ENCODE measurements around the gene APOC4. TPM values are rescaled to one million over a fixed set of nuclear protein-coding genes. Genes with fewer than 3 reads are reported as not detected.
A peak's percentile ranks its signal among the peaks of the same experiment; 100 is the strongest.
"Not testable (repeated sequence)": the region's sequence is repeated elsewhere in the genome, so short reads cannot be mapped to it uniquely, and the experiment has no call there.

APOC4 gene
- total RNA-seq, 2 experiments from 2014 or later = not detected

DNA sequence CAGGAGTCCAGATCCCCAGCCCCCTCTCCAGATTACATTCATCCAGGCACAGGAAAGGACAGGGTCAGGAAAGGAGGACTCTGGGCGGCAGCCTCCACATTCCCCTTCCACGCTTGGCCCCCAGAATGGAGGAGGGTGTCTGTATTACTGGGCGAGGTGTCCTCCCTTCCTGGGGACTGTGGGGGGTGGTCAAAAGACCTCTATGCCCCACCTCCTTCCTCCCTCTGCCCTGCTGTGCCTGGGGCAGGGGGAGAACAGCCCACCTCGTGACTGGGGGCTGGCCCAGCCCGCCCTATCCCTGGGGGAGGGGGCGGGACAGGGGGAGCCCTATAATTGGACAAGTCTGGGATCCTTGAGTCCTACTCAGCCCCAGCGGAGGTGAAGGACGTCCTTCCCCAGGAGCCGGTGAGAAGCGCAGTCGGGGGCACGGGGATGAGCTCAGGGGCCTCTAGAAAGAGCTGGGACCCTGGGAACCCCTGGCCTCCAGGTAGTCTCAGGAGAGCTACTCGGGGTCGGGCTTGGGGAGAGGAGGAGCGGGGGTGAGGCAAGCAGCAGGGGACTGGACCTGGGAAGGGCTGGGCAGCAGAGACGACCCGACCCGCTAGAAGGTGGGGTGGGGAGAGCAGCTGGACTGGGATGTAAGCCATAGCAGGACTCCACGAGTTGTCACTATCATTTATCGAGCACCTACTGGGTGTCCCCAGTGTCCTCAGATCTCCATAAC lies 36.4 kb upstream of the APOC4 start, which contains the start of gene APOE:
APOE (plus strand) TSS at position 360 of the 724 bp plus-strand sequence. CDS start 829 bp downstream, outside the sequence.
- H3K36me3 Mint-ChIP-seq (ENCODE audit: low read depth) = peaks cover 7% of the 10 kb centered on the region
- H3K9me3 Mint-ChIP-seq = no peaks in the 10 kb centered on the region
- peaks cover 15% of the 10 kb centered on the region for H3K4me1 Mint-ChIP-seq (ENCODE audit: low read depth)
- no peak within 1 kb of the TSS for H3K27ac Mint-ChIP-seq
- no peak within 1 kb of the TSS for H3K4me3 Mint-ChIP-seq
- H3K27me3 Mint-ChIP-seq (ENCODE audit: low read depth) = peaks cover 22% of the 10 kb centered on the region
- CTCF ChIA-PET = interaction anchor here (0.6 to 2.3 kb wide), 4 partner anchors 47 to 230 kb away, joined by 3 to 18 read pairs (median 6); partner anchors contain the start of gene CLPTM1
- no peak for DNase-seq
- intact Hi-C loops (cut with micrococcal nuclease) = loop anchor here (10.0 kb wide), 1 partner anchor 429 kb away; no protein-coding TSS in a partner anchor

DNA sequence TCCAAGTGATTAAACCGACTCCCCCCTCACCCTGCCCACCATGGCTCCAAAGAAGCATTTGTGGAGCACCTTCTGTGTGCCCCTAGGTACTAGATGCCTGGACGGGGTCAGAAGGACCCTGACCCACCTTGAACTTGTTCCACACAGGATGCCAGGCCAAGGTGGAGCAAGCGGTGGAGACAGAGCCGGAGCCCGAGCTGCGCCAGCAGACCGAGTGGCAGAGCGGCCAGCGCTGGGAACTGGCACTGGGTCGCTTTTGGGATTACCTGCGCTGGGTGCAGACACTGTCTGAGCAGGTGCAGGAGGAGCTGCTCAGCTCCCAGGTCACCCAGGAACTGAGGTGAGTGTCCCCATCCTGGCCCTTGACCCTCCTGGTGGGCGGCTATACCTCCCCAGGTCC lies 34.4 kb upstream of the APOC4 start:
- intact Hi-C loops (cut with micrococcal nuclease) = loop anchor here (10.0 kb wide), 1 partner anchor 427 kb away; no protein-coding TSS in a partner anchor
- Mint-ChIP-seq H3K36me3 (ENCODE audit: low read depth) (peaks cover 3% of the 10 kb centered on the region), H3K4me3 (no peak overlapping the region), H3K27ac (no peak overlapping the region), H3K9me3 (no peaks in the 10 kb centered on the region), H3K4me1 (ENCODE audit: low read depth) (peaks cover 13% of the 10 kb centered on the region), H3K27me3 (ENCODE audit: low read depth) (peaks cover 34% of the 10 kb centered on the region)
- DNase-seq = no peak
- CTCF ChIA-PET = interaction anchor here (1.0 to 1.1 kb wide), 2 partner anchors 16 to 46 kb away, joined by 3 read pairs; no protein-coding TSS in a partner anchor

DNA sequence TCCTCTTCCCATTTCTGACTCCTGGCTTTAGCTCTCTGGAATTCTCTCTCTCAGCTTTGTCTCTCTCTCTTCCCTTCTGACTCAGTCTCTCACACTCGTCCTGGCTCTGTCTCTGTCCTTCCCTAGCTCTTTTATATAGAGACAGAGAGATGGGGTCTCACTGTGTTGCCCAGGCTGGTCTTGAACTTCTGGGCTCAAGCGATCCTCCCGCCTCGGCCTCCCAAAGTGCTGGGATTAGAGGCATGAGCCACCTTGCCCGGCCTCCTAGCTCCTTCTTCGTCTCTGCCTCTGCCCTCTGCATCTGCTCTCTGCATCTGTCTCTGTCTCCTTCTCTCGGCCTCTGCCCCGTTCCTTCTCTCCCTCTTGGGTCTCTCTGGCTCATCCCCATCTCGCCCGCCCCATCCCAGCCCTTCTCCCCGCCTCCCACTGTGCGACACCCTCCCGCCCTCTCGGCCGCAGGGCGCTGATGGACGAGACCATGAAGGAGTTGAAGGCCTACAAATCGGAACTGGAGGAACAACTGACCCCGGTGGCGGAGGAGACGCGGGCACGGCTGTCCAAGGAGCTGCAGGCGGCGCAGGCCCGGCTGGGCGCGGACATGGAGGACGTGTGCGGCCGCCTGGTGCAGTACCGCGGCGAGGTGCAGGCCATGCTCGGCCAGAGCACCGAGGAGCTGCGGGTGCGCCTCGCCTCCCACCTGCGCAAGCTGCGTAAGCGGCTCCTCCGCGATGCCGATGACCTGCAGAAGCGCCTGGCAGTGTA lies 33.8 kb upstream of the APOC4 start:
- Mint-ChIP-seq H3K4me3 (no peak overlapping the region), H3K9me3 (no peaks in the 10 kb centered on the region), H3K27ac (no peak overlapping the region), H3K4me1 (ENCODE audit: low read depth) (peaks cover 12% of the 10 kb centered on the region), H3K27me3 (ENCODE audit: low read depth) (peaks cover 39% of the 10 kb centered on the region), H3K36me3 (ENCODE audit: low read depth) (peaks cover 2% of the 10 kb centered on the region)
- intact Hi-C loops (cut with micrococcal nuclease) = loop anchor here (10.0 kb wide), 1 partner anchor 427 kb away; no protein-coding TSS in a partner anchor
- CTCF ChIA-PET = interaction anchor here (1.0 to 1.1 kb wide), 2 partner anchors 16 to 45 kb away, joined by 3 read pairs; no protein-coding TSS in a partner anchor
- DNase-seq = no peak

DNA sequence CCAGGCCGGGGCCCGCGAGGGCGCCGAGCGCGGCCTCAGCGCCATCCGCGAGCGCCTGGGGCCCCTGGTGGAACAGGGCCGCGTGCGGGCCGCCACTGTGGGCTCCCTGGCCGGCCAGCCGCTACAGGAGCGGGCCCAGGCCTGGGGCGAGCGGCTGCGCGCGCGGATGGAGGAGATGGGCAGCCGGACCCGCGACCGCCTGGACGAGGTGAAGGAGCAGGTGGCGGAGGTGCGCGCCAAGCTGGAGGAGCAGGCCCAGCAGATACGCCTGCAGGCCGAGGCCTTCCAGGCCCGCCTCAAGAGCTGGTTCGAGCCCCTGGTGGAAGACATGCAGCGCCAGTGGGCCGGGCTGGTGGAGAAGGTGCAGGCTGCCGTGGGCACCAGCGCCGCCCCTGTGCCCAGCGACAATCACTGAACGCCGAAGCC lies 33.2 kb upstream of the APOC4 start:
- Mint-ChIP-seq H3K9me3 (no peaks in the 10 kb centered on the region), H3K36me3 (ENCODE audit: low read depth) (no peaks in the 10 kb centered on the region), H3K27me3 (ENCODE audit: low read depth) (peaks cover 43% of the 10 kb centered on the region), H3K4me3 (no peak overlapping the region), H3K27ac (no peak overlapping the region), H3K4me1 (ENCODE audit: low read depth) (peaks cover 10% of the 10 kb centered on the region)
- DNase-seq = no peak
- intact Hi-C loops (cut with micrococcal nuclease) = loop anchor here (10.0 kb wide), 1 partner anchor 426 kb away; no protein-coding TSS in a partner anchor
- CTCF ChIA-PET = no interaction called here

DNA sequence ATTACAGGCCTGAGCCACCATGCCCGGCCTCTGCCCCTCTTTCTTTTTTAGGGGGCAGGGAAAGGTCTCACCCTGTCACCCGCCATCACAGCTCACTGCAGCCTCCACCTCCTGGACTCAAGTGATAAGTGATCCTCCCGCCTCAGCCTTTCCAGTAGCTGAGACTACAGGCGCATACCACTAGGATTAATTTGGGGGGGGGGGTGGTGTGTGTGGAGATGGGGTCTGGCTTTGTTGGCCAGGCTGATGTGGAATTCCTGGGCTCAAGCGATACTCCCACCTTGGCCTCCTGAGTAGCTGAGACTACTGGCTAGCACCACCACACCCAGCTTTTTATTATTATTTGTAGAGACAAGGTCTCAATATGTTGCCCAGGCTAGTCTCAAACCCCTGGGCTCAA lies 32.3 kb upstream of the APOC4 start:
- Mint-ChIP-seq H3K27ac (no peak overlapping the region), H3K27me3 (ENCODE audit: low read depth) (peaks cover 50% of the 10 kb centered on the region), H3K4me1 (ENCODE audit: low read depth) (peaks cover 17% of the 10 kb centered on the region), H3K4me3 (no peak overlapping the region), H3K9me3 (no peaks in the 10 kb centered on the region), H3K36me3 (ENCODE audit: low read depth) (no peaks in the 10 kb centered on the region)
- CTCF ChIA-PET = interaction anchor here (0.6 to 0.7 kb wide), 2 partner anchors 31 to 92 kb away, joined by 3 read pairs; no protein-coding TSS in a partner anchor
- no peak for DNase-seq
- intact Hi-C loops (cut with micrococcal nuclease) = loop anchor here (10.0 kb wide), 1 partner anchor 425 kb away; no protein-coding TSS in a partner anchor

DNA sequence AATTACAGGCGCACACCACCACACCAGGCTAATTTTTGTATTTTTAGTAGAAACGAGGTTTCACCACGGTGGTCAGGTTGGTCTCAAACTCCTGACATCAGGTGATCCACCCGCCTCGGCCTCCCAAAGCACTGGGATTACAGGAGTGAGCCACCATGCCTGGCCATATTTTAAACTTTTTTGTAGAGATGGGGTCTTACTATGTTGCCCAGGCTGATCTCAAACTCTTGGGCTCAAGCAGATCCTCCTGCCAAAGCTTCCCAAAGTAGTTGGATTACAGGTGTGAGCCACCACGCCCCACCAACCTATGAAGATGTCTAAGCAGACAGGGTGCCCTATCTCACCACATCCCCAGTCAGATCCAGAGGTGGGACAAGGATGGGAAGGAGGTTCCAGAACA lies 30.1 kb upstream of the APOC4 start:
- Mint-ChIP-seq H3K4me1 (ENCODE audit: low read depth) (peaks cover 10% of the 10 kb centered on the region), H3K27me3 (ENCODE audit: low read depth) (peaks cover 37% of the 10 kb centered on the region)
- CTCF ChIA-PET = interaction anchor here (1.1 to 2.1 kb wide), 2 partner anchors 40 to 43 kb away, joined by 3 to 9 read pairs; partner anchors contain the start of gene CLPTM1
- H3K36me3 Mint-ChIP-seq (ENCODE audit: low read depth); H3K4me3 Mint-ChIP-seq; H3K27ac Mint-ChIP-seq; H3K9me3 Mint-ChIP-seq; DNase-seq; intact Hi-C loops (cut with micrococcal nuclease): not testable (repeated sequence)

DNA sequence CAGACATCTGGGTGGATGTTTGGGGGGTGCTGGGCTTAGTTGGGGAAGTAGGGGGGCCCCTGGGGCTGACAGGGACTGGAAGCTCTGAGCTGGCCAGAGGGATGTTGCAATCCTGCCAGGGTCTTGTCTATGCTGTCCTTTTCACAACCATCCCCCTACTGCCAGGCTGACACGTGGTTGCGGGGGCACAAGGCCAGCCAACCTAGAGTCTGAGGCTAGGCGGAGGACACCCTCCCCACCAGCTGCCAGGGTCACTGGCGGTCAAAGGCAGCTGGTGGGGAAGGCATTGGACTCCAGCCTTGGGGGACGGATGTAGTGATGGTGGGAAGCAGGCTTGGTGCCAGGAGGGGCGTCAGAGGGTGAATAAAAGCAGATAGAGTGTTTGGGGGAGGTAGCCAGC lies 29.2 kb upstream of the APOC4 start:
- H3K27ac Mint-ChIP-seq = no peak overlapping the region
- CTCF ChIA-PET = no interaction called here
- no peaks in the 10 kb centered on the region for H3K36me3 Mint-ChIP-seq (ENCODE audit: low read depth)
- H3K4me3 Mint-ChIP-seq = no peak overlapping the region
- H3K27me3 Mint-ChIP-seq (ENCODE audit: low read depth) = peaks cover 33% of the 10 kb centered on the region
- no peak for DNase-seq
- peaks cover 9% of the 10 kb centered on the region for H3K4me1 Mint-ChIP-seq (ENCODE audit: low read depth)
- intact Hi-C loops (cut with micrococcal nuclease) = no loop called here
- no peaks in the 10 kb centered on the region for H3K9me3 Mint-ChIP-seq

DNA sequence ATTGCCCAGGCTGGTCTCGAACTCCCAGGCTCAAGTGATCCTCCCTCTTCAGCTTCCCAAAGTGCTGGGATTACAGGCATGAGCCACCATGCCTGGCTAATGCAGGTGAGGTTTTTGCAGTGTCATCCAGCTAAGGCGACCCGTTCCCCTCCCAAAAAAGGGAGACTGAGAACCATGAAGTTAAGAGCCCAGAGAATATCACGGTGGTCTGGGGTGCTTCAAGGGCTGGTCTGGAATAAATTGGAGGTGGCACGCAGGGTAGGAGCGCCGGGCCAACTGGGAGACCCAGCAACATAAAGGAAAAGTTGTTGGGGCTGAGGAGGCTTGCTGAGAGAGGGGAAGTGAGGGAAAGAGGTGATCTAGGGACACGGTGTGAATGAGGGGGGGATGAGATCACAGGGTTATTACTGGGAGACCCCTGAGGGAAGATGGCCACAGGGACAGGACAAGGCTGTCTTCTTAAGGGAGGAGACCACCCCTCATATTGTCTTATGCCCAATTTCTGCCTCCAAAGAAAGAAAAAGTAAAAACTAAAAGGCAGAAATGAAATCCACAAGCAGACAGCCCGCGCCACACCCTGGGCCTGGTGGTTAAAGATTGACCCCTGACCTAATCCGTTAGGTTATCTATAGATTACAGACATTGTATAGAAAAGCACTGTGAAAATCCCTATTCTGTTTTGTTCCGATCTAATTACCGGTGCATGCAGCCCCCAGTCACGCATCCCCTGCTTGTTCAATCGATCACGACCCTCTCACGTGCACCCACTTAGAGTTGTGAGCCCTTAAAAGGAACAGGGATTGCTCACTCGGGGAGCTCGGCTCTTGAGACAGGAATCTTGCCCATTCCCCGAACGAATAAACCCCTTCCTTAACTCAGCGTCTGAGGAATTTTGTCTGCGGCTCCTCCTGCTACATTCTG lies 28.3 kb upstream of the APOC4 start:
- H3K4me3 Mint-ChIP-seq = peak overlapping the region; percentile 91
- intact Hi-C loops (cut with micrococcal nuclease) = loop anchor here (2.0 kb wide), 1 partner anchor 23 kb away; the partner anchor contains the start of gene TOMM40

DNA sequence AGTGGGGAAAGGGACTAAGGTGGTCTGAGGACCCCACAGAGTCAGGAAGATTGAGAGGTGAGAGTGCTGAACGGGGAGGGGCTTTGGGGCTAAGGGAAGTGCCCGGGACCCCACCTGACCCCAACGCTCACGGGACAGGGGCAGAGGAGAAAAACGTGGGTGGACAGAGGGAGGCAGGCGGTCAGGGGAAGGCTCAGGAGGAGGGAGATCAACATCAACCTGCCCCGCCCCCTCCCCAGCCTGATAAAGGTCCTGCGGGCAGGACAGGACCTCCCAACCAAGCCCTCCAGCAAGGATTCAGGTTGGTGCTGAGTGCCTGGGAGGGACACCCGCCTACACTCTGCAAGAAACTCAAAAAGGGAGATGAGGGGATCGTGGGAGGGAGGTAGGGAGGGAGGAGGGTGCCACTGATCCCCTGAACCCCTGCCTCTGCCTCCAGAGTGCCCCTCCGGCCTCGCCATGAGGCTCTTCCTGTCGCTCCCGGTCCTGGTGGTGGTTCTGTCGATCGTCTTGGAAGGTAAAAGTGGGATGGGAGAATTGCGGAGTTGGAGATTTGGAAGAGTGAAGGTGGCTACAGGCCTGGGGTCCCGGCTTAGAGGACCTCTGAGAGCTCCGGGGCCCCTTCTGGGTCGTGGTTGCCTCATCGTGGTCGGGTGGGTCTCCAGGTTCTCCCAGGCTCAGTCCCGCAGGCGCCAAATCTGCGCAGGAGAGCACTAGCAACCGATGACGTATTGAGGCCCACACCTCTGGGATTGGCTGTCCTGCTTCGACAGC lies 27.4 kb upstream of the APOC4 start, which contains the start of gene APOC1:
APOC1 (plus strand) TSS at position 176 of the 774 bp plus-strand sequence; CDS start at position 460, 284 bp downstream.
- Mint-ChIP-seq H3K27me3 (ENCODE audit: low read depth) (peaks cover 30% of the 10 kb centered on the region), H3K4me3 (peak within 1 kb of the TSS; percentile 91), H3K27ac (peak within 1 kb of the TSS; percentile 46)
- H3K9me3 Mint-ChIP-seq; H3K36me3 Mint-ChIP-seq (ENCODE audit: low read depth); H3K4me1 Mint-ChIP-seq (ENCODE audit: low read depth): not testable (repeated sequence)
- intact Hi-C loops (cut with micrococcal nuclease) = loop anchor here (2.0 kb wide), 1 partner anchor 24 kb away; the partner anchor contains the start of gene TOMM40
- DNase-seq = peak; percentile 86
- CTCF ChIA-PET = interaction anchor here (1.1 kb wide), 1 partner anchor 38 kb away, joined by 5 read pairs; no protein-coding TSS in a partner anchor

More for the DNA sequence above, 28.3 kb upstream of the APOC4 start:
- CTCF ChIA-PET; H3K9me3 Mint-ChIP-seq; DNase-seq; H3K27ac Mint-ChIP-seq; H3K4me1 Mint-ChIP-seq (ENCODE audit: low read depth); H3K36me3 Mint-ChIP-seq (ENCODE audit: low read depth): not testable (repeated sequence)
- H3K27me3 Mint-ChIP-seq (ENCODE audit: low read depth) = peaks cover 30% of the 10 kb centered on the region

DNA sequence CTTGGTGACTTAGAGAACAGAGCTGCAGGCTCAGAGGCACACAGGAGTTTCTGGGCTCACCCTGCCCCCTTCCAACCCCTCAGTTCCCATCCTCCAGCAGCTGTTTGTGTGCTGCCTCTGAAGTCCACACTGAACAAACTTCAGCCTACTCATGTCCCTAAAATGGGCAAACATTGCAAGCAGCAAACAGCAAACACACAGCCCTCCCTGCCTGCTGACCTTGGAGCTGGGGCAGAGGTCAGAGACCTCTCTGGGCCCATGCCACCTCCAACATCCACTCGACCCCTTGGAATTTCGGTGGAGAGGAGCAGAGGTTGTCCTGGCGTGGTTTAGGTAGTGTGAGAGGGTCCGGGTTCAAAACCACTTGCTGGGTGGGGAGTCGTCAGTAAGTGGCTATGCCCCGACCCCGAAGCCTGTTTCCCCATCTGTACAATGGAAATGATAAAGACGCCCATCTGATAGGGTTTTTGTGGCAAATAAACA lies 17.8 kb upstream of the APOC4 start:
- Mint-ChIP-seq H3K27ac (no peak overlapping the region), H3K9me3 (no peaks in the 10 kb centered on the region), H3K27me3 (ENCODE audit: low read depth) (peaks cover 18% of the 10 kb centered on the region), H3K36me3 (ENCODE audit: low read depth) (no peaks in the 10 kb centered on the region), H3K4me1 (ENCODE audit: low read depth) (no peaks in the 10 kb centered on the region), H3K4me3 (no peak overlapping the region)
- DNase-seq = no peak
- intact Hi-C loops (cut with micrococcal nuclease) = no loop called here
- CTCF ChIA-PET = no interaction called here

All from activated naive CD4-positive, alpha-beta T cell treated with anti-CD3 and anti-CD28 coated beads for 36 hours (primary cell).